KBM-7 (cell line): ENCODE measurements around the gene CTF1.
"Not testable (repeated sequence)": the region's sequence is repeated elsewhere in the genome, so short reads cannot be mapped to it uniquely, and the experiment has no call there.

Experiments
- DNase-seq: peaks from one replicate; pipeline ENCODE4 v3.0.0-alpha.2; 2015
- in situ Hi-C: fragments of 300-500 bp; cut with MboI; formaldehyde crosslinking; loops from 2 replicates; pipeline ENCODE4 v1.14.3; 2020; ENCODE audit warnings: low sequenced_read_pairs, low pct_unique_long_range_greater_than_20kb, mixed read lengths

Gene CTF1

GRCh38 chr16:30896261-30896888 is at the start of gene CTF1:
CTF1 (plus strand) TSS chr16:30896614; CDS start chr16:30896644, 30 bp downstream.
- DNase-seq = no peak
- in situ Hi-C loops = no loop called here

GRCh38 chr16:30846649-30847402 is 49.6 kb upstream of the CTF1 start:
- in situ Hi-C loops = no loop called here
- DNase-seq = no peak

- DNase-seq = no peak
- in situ Hi-C loops = no loop called here
These were observed 46.2 kb upstream of the CTF1 start for GRCh38 chr16:30850246-30850645.

- no peak for DNase-seq
- in situ Hi-C loops = no loop called here
These were observed 42.7 kb upstream of the CTF1 start for GRCh38 chr16:30853758-30854157.

- in situ Hi-C loops = no loop called here
These were observed 38.3 kb upstream of the CTF1 start for GRCh38 chr16:30858111-30858495.

GRCh38 chr16:30858829-30859423 is 37.5 kb upstream of the CTF1 start:
- DNase-seq = no peak
- in situ Hi-C loops = no loop called here

More at GRCh38 chr16:30858111-30858495, 38.3 kb upstream of the CTF1 start:
- no peak for DNase-seq

GRCh38 chr16:30860729-30861128 is 35.7 kb upstream of the CTF1 start:
- in situ Hi-C loops, DNase-seq: not testable (repeated sequence)

- DNase-seq, in situ Hi-C loops: not testable (repeated sequence)
These were observed 33.2 kb upstream of the CTF1 start for GRCh38 chr16:30863178-30863577.

GRCh38 chr16:30866031-30866430 is 30.4 kb upstream of the CTF1 start:
- no peak for DNase-seq
- in situ Hi-C loops = no loop called here

- no peak for DNase-seq
- in situ Hi-C loops = no loop called here
These were observed 28.7 kb upstream of the CTF1 start for GRCh38 chr16:30867747-30868146.

GRCh38 chr16:30870904-30871303 is 25.5 kb upstream of the CTF1 start:
- no peak for DNase-seq
- in situ Hi-C loops = no loop called here

- in situ Hi-C loops = no loop called here
- DNase-seq = no peak
These were observed 22.1 kb upstream of the CTF1 start for GRCh38 chr16:30874244-30874820.

GRCh38 chr16:30874821-30875717 is 21.3 kb upstream of the CTF1 start:
- in situ Hi-C loops = no loop called here
- peak; percentile 93 for DNase-seq

GRCh38 chr16:30875871-30876801 is 20.3 kb upstream of the CTF1 start:
- peak; percentile 84 for DNase-seq
- in situ Hi-C loops = no loop called here

GRCh38 chr16:30876867-30877266 is 19.5 kb upstream of the CTF1 start:
- in situ Hi-C loops = no loop called here
- no peak for DNase-seq

- in situ Hi-C loops = no loop called here
- peak; percentile 63 for DNase-seq
These were observed 13.7 kb upstream of the CTF1 start for GRCh38 chr16:30882429-30883310.

- in situ Hi-C loops = no loop called here
- no peak for DNase-seq
These were observed 11.7 kb upstream of the CTF1 start for GRCh38 chr16:30884760-30885159.
